IPS-15b (cell line): ENCODE data around the gene LCE1A.

Experiments
- H3K27me3 ChIP-seq: one replicate; pipeline ENCODE4 v1.6.1; 2013; ENCODE audit warnings: low read length; ENCODE audit not compliant: control insufficient read depth, insufficient read depth
- H3K36me3 ChIP-seq: one replicate; pipeline ENCODE4 v1.6.1; 2013; ENCODE audit warnings: low read length; ENCODE audit not compliant: control insufficient read depth, insufficient read depth
- H3K4me1 ChIP-seq: one replicate; pipeline ENCODE4 v1.6.1; 2013; ENCODE audit warnings: mild to moderate bottlenecking, low read length; ENCODE audit not compliant: control insufficient read depth, insufficient read depth
- H3K4me3 ChIP-seq: one replicate; pipeline ENCODE4 v1.5.1; 2013; ENCODE audit warnings: low read depth, low read length
- H3K9ac ChIP-seq: one replicate; pipeline ENCODE4 v1.6.1; 2013; ENCODE audit warnings: low read depth, mild to moderate bottlenecking, low read length
- H3K9me3 ChIP-seq: one replicate; pipeline ENCODE4 v1.6.1; 2013; ENCODE audit warnings: mild to moderate bottlenecking, low read length; ENCODE audit not compliant: control insufficient read depth, insufficient read depth

Gene LCE1A

DNA sequence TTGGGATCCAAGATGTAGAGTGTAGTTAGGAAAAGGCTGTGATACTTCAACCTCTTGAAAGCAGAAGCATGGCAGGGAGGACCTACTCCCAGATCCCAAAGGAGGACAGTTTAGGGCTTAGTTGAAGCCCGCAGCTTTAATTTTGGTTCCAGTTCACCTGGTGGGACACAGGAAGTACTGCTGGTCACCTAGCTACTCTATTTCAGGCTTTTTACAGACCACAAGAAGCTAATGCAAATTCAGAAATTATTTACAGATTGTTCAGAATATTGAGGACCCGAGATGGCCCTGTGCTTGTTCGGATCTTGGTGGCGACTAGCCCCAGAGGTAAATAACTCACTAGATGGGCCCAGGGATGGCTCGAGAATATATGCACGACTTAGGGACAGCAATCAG lies 44.5 kb downstream of the LCE1A start:
- Histone ChIP-seq H3K36me3 (no peaks in the 10 kb centered on the region), H3K9ac (no peak overlapping the region), H3K4me1 (no peaks in the 10 kb centered on the region), H3K9me3 (no peaks in the 10 kb centered on the region), H3K27me3 (no peaks in the 10 kb centered on the region), H3K4me3 (no peak overlapping the region)

DNA sequence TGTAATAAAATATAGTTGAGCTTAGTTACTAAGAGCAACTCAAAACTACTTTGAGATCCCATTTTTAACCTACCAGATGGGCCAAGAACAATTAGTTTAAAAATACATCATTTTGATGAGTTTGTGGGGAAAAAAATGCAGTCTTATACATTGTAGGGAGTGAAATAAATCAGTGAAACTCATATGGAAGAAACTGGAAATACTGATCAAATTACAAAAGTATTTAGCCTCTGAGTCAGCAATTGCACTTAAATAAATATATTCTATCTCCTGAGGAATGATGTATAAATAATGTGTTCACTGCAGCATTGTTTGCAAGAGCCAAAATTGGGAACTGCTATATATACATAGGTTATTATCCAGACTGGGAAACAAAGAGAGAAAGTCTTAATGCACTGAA lies 46.2 kb downstream of the LCE1A start:
- Histone ChIP-seq H3K27me3 (no peaks in the 10 kb centered on the region), H3K9ac (no peak overlapping the region), H3K9me3 (no peaks in the 10 kb centered on the region), H3K4me1 (no peaks in the 10 kb centered on the region), H3K4me3 (no peak overlapping the region), H3K36me3 (no peaks in the 10 kb centered on the region)

DNA sequence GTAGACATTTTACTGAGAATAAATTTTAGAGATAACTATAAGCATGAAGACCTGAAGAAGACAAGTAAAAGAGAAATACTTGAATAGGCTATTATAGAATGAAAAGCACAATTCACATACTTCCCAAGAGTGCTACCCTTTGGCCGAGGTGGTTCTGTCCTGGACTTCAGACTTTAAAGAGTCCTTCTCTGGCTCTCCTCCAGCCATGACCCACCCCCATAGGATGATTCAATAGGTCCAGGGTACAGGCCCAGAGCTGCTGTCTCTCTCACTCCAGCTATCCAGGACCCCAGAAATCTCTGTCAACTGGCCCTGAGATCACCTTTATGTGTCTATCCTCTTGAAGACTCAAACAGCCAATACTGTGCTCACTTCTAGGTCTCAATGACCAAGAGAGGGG lies 49.6 kb downstream of the LCE1A start:
- no peaks in the 10 kb centered on the region for H3K9me3 ChIP-seq
- H3K4me1 ChIP-seq, result no peaks in the 10 kb centered on the region
- H3K27me3 ChIP-seq, result no peaks in the 10 kb centered on the region
- no peak overlapping the region for H3K4me3 ChIP-seq
- no peaks in the 10 kb centered on the region for H3K36me3 ChIP-seq
- H3K9ac ChIP-seq, result no peak overlapping the region
